DND-41 (cell line): ENCODE measurements around the gene EHD3.

Source experiments
- CTCF ChIP-seq: IDR thresholded peaks from 2 replicates; pipeline ENCODE4 v1.5.1; 2012; ENCODE audit warnings: borderline replicate concordance, low read length, moderate library complexity, mild to moderate bottlenecking; ENCODE audit not compliant: poor library complexity, severe bottlenecking; ENCODE audit errors: extremely low read depth
- EZH2 ChIP-seq: IDR thresholded peaks from 3 replicates; pipeline ENCODE4 v1.6.1; 2012; ENCODE audit warnings: borderline replicate concordance, low read depth, mild to moderate bottlenecking, moderate library complexity, low read length, inconsistent platforms; ENCODE audit not compliant: severe bottlenecking

- TF ChIP-seq EZH2 (no peak), CTCF (no peak)
Observed at GRCh38 chr2:31208240-31208639, 25.7 kb upstream of the EHD3 start.
